Natural killer cell (primary cell): ENCODE measurements around the gene QRICH1. TPM values are rescaled to one million over a fixed set of nuclear protein-coding genes. Genes with fewer than 3 reads are reported as not detected.

Source experiments
- ATAC-seq, 3 donors: fragments of 150-1000 bp in 2 of 3; fragments of 200-7000 bp in 1 of 3; cut with Tn5 transposase; 1 replicate in 1 of 3; 2 replicates in 2 of 3; pipeline ENCODE4 v1.10.0; 2021; ENCODE audit warnings: mild to moderate bottlenecking in 2 of 3, moderate library complexity in 2 of 3
- DNase-seq, 2 donors: peaks; one replicate each; pipeline versions ENCODE4 v3.0.0 to v3.0.0-alpha.2; 2013 to 2021; ENCODE audit warnings: mixed read lengths in 1 of 2
- H3K27ac ChIP-seq: one replicate; pipeline ENCODE4 v1.5.1; 2013; ENCODE audit warnings: mild to moderate bottlenecking, low read length
- H3K27me3 ChIP-seq: one replicate; pipeline ENCODE4 v1.6.1; 2013; ENCODE audit warnings: low read length; ENCODE audit not compliant: control insufficient read depth, insufficient read depth
- H3K36me3 ChIP-seq: one replicate; pipeline ENCODE4 v1.6.1; 2013; ENCODE audit warnings: low read length; ENCODE audit not compliant: control insufficient read depth, insufficient read depth
- H3K4me1 ChIP-seq: one replicate; pipeline ENCODE4 v1.6.1; 2013; ENCODE audit warnings: low read length; ENCODE audit not compliant: control insufficient read depth, insufficient read depth
- H3K4me3 ChIP-seq: one replicate; pipeline ENCODE4 v1.5.1; 2013; ENCODE audit warnings: low read length
- H3K9me3 ChIP-seq: one replicate; pipeline ENCODE4 v1.6.1; 2013; ENCODE audit warnings: low read length; ENCODE audit not compliant: control insufficient read depth, insufficient read depth
- H3K27ac Mint-ChIP-seq, 2 donors: one replicate each; pipeline ENCODE4 v1.8.0; 2022; ENCODE audit warnings: mild to moderate bottlenecking in 2 of 2, mixed read lengths in 2 of 2, moderate library complexity in 1 of 2
- H3K27me3 Mint-ChIP-seq, 2 donors: one replicate each; pipeline ENCODE4 v1.8.0; 2022; ENCODE audit warnings: low read depth in 2 of 2, mixed read lengths in 2 of 2
- H3K36me3 Mint-ChIP-seq: one replicate; pipeline ENCODE4 v1.8.0; 2022; ENCODE audit warnings: mixed read lengths
- H3K4me1 Mint-ChIP-seq, 2 donors: one replicate each; pipeline ENCODE4 v1.8.0; 2022; ENCODE audit warnings: mixed read lengths in 2 of 2
- H3K4me3 Mint-ChIP-seq: one replicate; pipeline ENCODE4 v1.8.0; 2022; ENCODE audit warnings: mild to moderate bottlenecking, moderate library complexity, mixed read lengths
- H3K9me3 Mint-ChIP-seq, 2 donors: one replicate each; pipeline ENCODE4 v1.8.0; 2022; ENCODE audit warnings: mixed read lengths in 2 of 2
- CTCF ChIP-seq: fragments of 200-600 bp; IDR thresholded peaks from one replicate; pipeline ENCODE4 v1.8.0; 2022; ENCODE audit warnings: antibody characterized with exemption
- WGBS: methylation state at CpG from one replicate; pipeline ENCODE4 v1.1.7; 2013; ENCODE audit warnings: missing lambda C conversion rate; ENCODE audit not compliant: insufficient coverage; 5-methylcytosine and 5-hydroxymethylcytosine counted together
- intact Hi-C: fragments of 100-400 bp; cut with micrococcal nuclease; formaldehyde crosslinking; loops from one replicate; pipeline ENCODE4 v1.14.2; 2022
- total RNA-seq, 4 donors: library from RNA; stranded (reverse); fragments of 120-200 nt in 1 of 4; gene quantifications; one replicate each; pipeline versions ENCODE4 v1.2.3 to v1.2.4, GENCODE V29; 2013 to 2022

Gene QRICH1
- total RNA-seq, 3 donors from 2014 or later (not counting 1 experiment from before 2014, with no cell fraction given), result 220 to 230 (median 227) TPM

- Histone ChIP-seq H3K36me3 (peaks cover 43% of the 10 kb centered on the region), H3K4me3 (no peak overlapping the region), H3K27me3 (no peaks in the 10 kb centered on the region), H3K4me1 (peaks cover 35% of the 10 kb centered on the region), H3K9me3 (no peaks in the 10 kb centered on the region), H3K27ac (no peak overlapping the region)
- Mint-ChIP-seq H3K27me3 (no peaks in the 10 kb centered on the region), H3K4me3 (peak overlapping the region; percentile 35), H3K9me3 (no peaks in the 10 kb centered on the region), H3K36me3 (no peaks in the 10 kb centered on the region), H3K27ac (peak overlapping the region in 1 of 2 donors; percentile 31), H3K4me1 (peaks cover 0 to 11% of the 10 kb centered on the region in 2 donors)
- intact Hi-C loops, result no loop called here
- no peak for TF ChIP-seq CTCF
- ATAC-seq (no peak), DNase-seq (no peak)
- WGBS, result 91% methylated on average over 6 of the region's 6 CpGs
These were observed 78.1 kb downstream of the QRICH1 start for GRCh38 chr3:49015765-49016164.

GRCh38 chr3:49015072-49015471, 78.8 kb downstream of the QRICH1 start:
- Histone ChIP-seq H3K4me3 (no peak overlapping the region), H3K36me3 (peaks cover 43% of the 10 kb centered on the region), H3K9me3 (no peaks in the 10 kb centered on the region), H3K27ac (no peak overlapping the region), H3K27me3 (no peaks in the 10 kb centered on the region), H3K4me1 (peaks cover 28% of the 10 kb centered on the region)
- no peaks in the 10 kb centered on the region for H3K9me3 Mint-ChIP-seq
- 95% methylated on average over 8 of the region's 8 CpGs for WGBS
- H3K27ac Mint-ChIP-seq, result peak overlapping the region in 1 of 2 donors; percentile 38
- no peak for TF ChIP-seq CTCF
- intact Hi-C loops, result no loop called here
- H3K4me3 Mint-ChIP-seq, result no peak overlapping the region
- ATAC-seq (no peak), DNase-seq (no peak)
- H3K4me1 Mint-ChIP-seq, result peaks cover 0 to 5% of the 10 kb centered on the region in 2 donors
- no peaks in the 10 kb centered on the region for H3K36me3 Mint-ChIP-seq
- no peaks in the 10 kb centered on the region for H3K27me3 Mint-ChIP-seq

GRCh38 chr3:49013738-49014660, 79.9 kb downstream of the QRICH1 start:
- H3K27ac ChIP-seq, result no peak overlapping the region
- H3K4me3 ChIP-seq, result no peak overlapping the region
- H3K4me1 ChIP-seq, result peaks cover 17% of the 10 kb centered on the region
- peak in 1 of 2 donors; percentile 67 for DNase-seq
- 88% methylated on average over 24 of the region's 24 CpGs for WGBS
- Mint-ChIP-seq H3K27me3 (no peaks in the 10 kb centered on the region), H3K4me1 (peaks cover 6 to 8% of the 10 kb centered on the region in 2 donors), H3K4me3 (no peak overlapping the region), H3K9me3 (no peaks in the 10 kb centered on the region), H3K27ac (no peak overlapping the region), H3K36me3 (no peaks in the 10 kb centered on the region)
- intact Hi-C loops, result no loop called here
- peak; percentile 37 to 48 (median 39) for ATAC-seq
- H3K9me3 ChIP-seq, result no peaks in the 10 kb centered on the region
- H3K36me3 ChIP-seq, result peaks cover 43% of the 10 kb centered on the region
- H3K27me3 ChIP-seq, result no peaks in the 10 kb centered on the region
- peak; percentile 41 for TF ChIP-seq CTCF
